ENCODE results near the gene TAS2R31.
"Not testable (repeated sequence)": the region's sequence is repeated elsewhere in the genome, so short reads cannot be mapped to it uniquely, and the experiment has no call there.

Gene TAS2R31

DNA sequence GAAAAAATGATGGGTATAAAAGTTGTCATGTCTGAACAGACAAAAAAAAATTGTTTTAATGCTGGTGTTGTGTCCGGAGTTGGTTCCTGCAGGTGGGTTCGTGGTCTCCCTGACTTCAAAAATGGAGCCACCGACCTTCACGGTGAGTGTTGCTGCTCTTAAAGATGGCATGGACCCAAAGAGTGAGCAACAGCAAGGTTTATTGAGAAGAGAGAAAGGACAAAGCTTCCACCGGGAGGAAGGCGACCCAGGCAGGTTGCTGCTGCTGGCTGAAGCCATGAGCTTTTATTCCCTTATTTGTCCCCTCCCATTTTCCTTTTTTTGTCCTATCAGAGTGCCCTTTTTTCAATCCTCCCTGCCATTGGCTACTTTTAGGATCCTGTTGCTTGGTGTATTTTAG is at the start of gene TAS2R31:
TSS of gene TAS2R31 (minus strand) at position 101 of the 400 bp plus-strand sequence. CDS start at position 29, 72 bp downstream.
- no peak for TF ChIP-seq CTCF (IDR thresholded peaks at IDR 0.05; ENCODE audit: borderline replicate concordance, insufficient read depth, low read depth, low read length)
- no peak within 1 kb of the TSS for H3K4me3 ChIP-seq (ENCODE audit: low read depth, low read length)

- no peak overlapping the region for H3K4me3 ChIP-seq (ENCODE audit: low read depth, low read length)
- no peak for TF ChIP-seq CTCF (IDR thresholded peaks at IDR 0.05; ENCODE audit: borderline replicate concordance, insufficient read depth, low read depth, low read length)
These were observed 47.0 kb upstream of the TAS2R31 start for GRCh38 chr12:11078246-11078645.

GRCh38 chr12:11075642-11076041 is 44.4 kb upstream of the TAS2R31 start:
- no peak overlapping the region for H3K4me3 ChIP-seq (ENCODE audit: low read depth, low read length)

GRCh38 chr12:11071414-11071813 is 40.2 kb upstream of the TAS2R31 start:
- no peak overlapping the region for H3K4me3 ChIP-seq (ENCODE audit: low read depth, low read length)
- TF ChIP-seq CTCF (IDR thresholded peaks at IDR 0.05; ENCODE audit: borderline replicate concordance, insufficient read depth, low read depth, low read length), result no peak

More at GRCh38 chr12:11075642-11076041, 44.4 kb upstream of the TAS2R31 start:
- no peak for TF ChIP-seq CTCF (IDR thresholded peaks at IDR 0.05; ENCODE audit: borderline replicate concordance, insufficient read depth, low read depth, low read length)

GRCh38 chr12:11070999-11071398 is 39.8 kb upstream of the TAS2R31 start:
- TF ChIP-seq CTCF (IDR thresholded peaks at IDR 0.05; ENCODE audit: borderline replicate concordance, insufficient read depth, low read depth, low read length), result no peak
- no peak overlapping the region for H3K4me3 ChIP-seq (ENCODE audit: low read depth, low read length)

GRCh38 chr12:11069854-11070365 is 38.7 kb upstream of the TAS2R31 start:
- TF ChIP-seq CTCF (IDR thresholded peaks at IDR 0.05; ENCODE audit: borderline replicate concordance, insufficient read depth, low read depth, low read length), result no peak
- no peak overlapping the region for H3K4me3 ChIP-seq (ENCODE audit: low read depth, low read length)

DNA sequence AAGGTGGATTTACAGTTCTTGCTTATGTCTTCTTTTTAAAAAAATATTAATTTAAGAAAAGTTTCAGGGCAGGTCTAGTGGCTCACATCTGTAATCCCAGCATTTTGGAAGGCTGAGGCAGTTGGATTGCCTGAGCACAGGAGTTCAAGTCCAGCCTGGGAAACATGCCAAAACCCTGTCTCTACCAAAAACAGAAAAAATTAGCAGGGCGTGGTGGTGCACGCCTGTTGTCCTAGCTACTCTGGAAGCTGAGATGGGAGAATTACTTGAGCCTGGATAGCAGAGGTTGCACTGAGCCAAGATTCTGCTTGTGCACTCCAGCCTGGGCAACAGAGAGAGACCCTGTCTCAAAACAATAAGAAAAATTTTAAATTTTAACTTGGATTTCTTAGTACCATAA is 36.3 kb upstream of the TAS2R31 start:
- TF ChIP-seq CTCF (IDR thresholded peaks at IDR 0.05; ENCODE audit: borderline replicate concordance, insufficient read depth, low read depth, low read length), result no peak
- H3K4me3 ChIP-seq (ENCODE audit: low read depth, low read length), result no peak overlapping the region

- H3K4me3 ChIP-seq (ENCODE audit: low read depth, low read length), result not testable (repeated sequence)
These were observed 31.0 kb upstream of the TAS2R31 start, which contains the start of gene TAS2R46 for GRCh38 chr12:11062194-11062593. TSS of gene TAS2R46 (minus strand) at chr12:11062294. CDS start at chr12:11062294, 0 bp downstream.
